GM12872 (cell line): ENCODE measurements around the gene BCKDHB.

Experiments
- CTCF ChIP-seq: IDR thresholded peaks from 3 replicates; pipeline ENCODE4 v1.5.1; 2011; ENCODE audit warnings: low read depth, mild to moderate bottlenecking, low read length, moderate library complexity; ENCODE audit not compliant: insufficient read depth

BCKDHB gene

GRCh38 chr6:80341330-80341729, 234.9 kb downstream of the BCKDHB start:
- no peak for TF ChIP-seq CTCF

- TF ChIP-seq CTCF = no peak
Measured at GRCh38 chr6:80343511-80343910, 237.0 kb downstream of the BCKDHB start.

GRCh38 chr6:80347101-80347500, 240.6 kb downstream of the BCKDHB start:
- TF ChIP-seq CTCF = no peak

GRCh38 chr6:80348263-80348662, 241.8 kb downstream of the BCKDHB start:
- TF ChIP-seq CTCF = no peak

GRCh38 chr6:80356000-80356399, 249.5 kb downstream of the BCKDHB start:
- no peak for TF ChIP-seq CTCF

GRCh38 chr6:80356545-80356944, 250.1 kb downstream of the BCKDHB start:
- no peak for TF ChIP-seq CTCF

GRCh38 chr6:80357081-80357480, 250.6 kb downstream of the BCKDHB start:
- TF ChIP-seq CTCF = no peak

- TF ChIP-seq CTCF = no peak
Measured at GRCh38 chr6:80357674-80358073, 251.2 kb downstream of the BCKDHB start.
